Measurements from ENCODE around the gene MKI67.

The MKI67 gene

GRCh38 chr10:128116187-128116586 is 10.0 kb downstream of the MKI67 start:
- peaks cover 92% of the 10 kb centered on the region for H3K36me3 ChIP-seq
- DNase-seq: no peak
- H3K27me3 ChIP-seq: no peaks in the 10 kb centered on the region
- no peak for TF ChIP-seq CTCF (IDR thresholded peaks at IDR 0.05; ENCODE audit: low read depth, low read length)
- no peak overlapping the region for H3K4me3 ChIP-seq (ENCODE audit: low read depth, low read length)
- no peaks in the 10 kb centered on the region for H3K4me1 ChIP-seq
- no peaks in the 10 kb centered on the region for H3K9me3 ChIP-seq

- no peaks in the 10 kb centered on the region for H3K27me3 ChIP-seq
- H3K36me3 ChIP-seq: peaks cover 94% of the 10 kb centered on the region
- no peak overlapping the region for H3K4me3 ChIP-seq (ENCODE audit: low read depth, low read length)
These were observed 10.9 kb downstream of the MKI67 start for GRCh38 chr10:128115356-128115755.

GRCh38 chr10:128114901-128115300 is 11.3 kb downstream of the MKI67 start:
- H3K27me3 ChIP-seq: no peaks in the 10 kb centered on the region
- no peaks in the 10 kb centered on the region for H3K9me3 ChIP-seq
- no peak overlapping the region for H3K4me3 ChIP-seq (ENCODE audit: low read depth, low read length)
- no peak for TF ChIP-seq CTCF (IDR thresholded peaks at IDR 0.05; ENCODE audit: low read depth, low read length)
- DNase-seq: no peak
- H3K4me1 ChIP-seq: no peaks in the 10 kb centered on the region
- H3K36me3 ChIP-seq: peaks cover 94% of the 10 kb centered on the region

More at GRCh38 chr10:128115356-128115755, 10.9 kb downstream of the MKI67 start:
- Histone ChIP-seq H3K4me1 (no peaks in the 10 kb centered on the region), H3K9me3 (no peaks in the 10 kb centered on the region)
- TF ChIP-seq CTCF (IDR thresholded peaks at IDR 0.05; ENCODE audit: low read depth, low read length): no peak
- no peak for DNase-seq

GRCh38 chr10:128113026-128113425 is 13.2 kb downstream of the MKI67 start:
- DNase-seq: no peak
- Histone ChIP-seq H3K27me3 (no peaks in the 10 kb centered on the region), H3K4me3 (ENCODE audit: low read depth, low read length) (no peak overlapping the region), H3K9me3 (no peaks in the 10 kb centered on the region), H3K36me3 (peaks cover 100% of the 10 kb centered on the region), H3K4me1 (no peaks in the 10 kb centered on the region)
- TF ChIP-seq CTCF (IDR thresholded peaks at IDR 0.05; ENCODE audit: low read depth, low read length): no peak

GRCh38 chr10:128111696-128112095 is 14.5 kb downstream of the MKI67 start:
- Histone ChIP-seq H3K9me3 (no peaks in the 10 kb centered on the region), H3K4me3 (ENCODE audit: low read depth, low read length) (no peak overlapping the region), H3K36me3 (peaks cover 100% of the 10 kb centered on the region), H3K4me1 (no peaks in the 10 kb centered on the region), H3K27me3 (no peaks in the 10 kb centered on the region)
- DNase-seq: no peak
- no peak for TF ChIP-seq CTCF (IDR thresholded peaks at IDR 0.05; ENCODE audit: low read depth, low read length)

GRCh38 chr10:128110339-128110738 is 15.9 kb downstream of the MKI67 start:
- Histone ChIP-seq H3K4me1 (no peaks in the 10 kb centered on the region), H3K36me3 (peaks cover 100% of the 10 kb centered on the region), H3K27me3 (no peaks in the 10 kb centered on the region), H3K4me3 (ENCODE audit: low read depth, low read length) (no peak overlapping the region), H3K9me3 (no peaks in the 10 kb centered on the region)
- no peak for DNase-seq
- no peak for TF ChIP-seq CTCF (IDR thresholded peaks at IDR 0.05; ENCODE audit: low read depth, low read length)

Data from BE2C (cell line).